Stimulated activated CD4-positive, alpha-beta T cell treated with anti-CD3 and anti-CD28 coated beads, TNF-alpha, amount 100 ng/mL, for 24 hours (primary cell): ENCODE data around the gene AZGP1.
"Not testable (repeated sequence)": the region's sequence is repeated elsewhere in the genome, so short reads cannot be mapped to it uniquely, and the experiment has no call there.

ENCODE experiments used
- DNase-seq, 3 experiments: peaks; one replicate each; pipeline ENCODE4 v3.0.0-alpha.2; 2020; ENCODE audit warnings: low read depth in 3 of 3

Gene AZGP1

DNA sequence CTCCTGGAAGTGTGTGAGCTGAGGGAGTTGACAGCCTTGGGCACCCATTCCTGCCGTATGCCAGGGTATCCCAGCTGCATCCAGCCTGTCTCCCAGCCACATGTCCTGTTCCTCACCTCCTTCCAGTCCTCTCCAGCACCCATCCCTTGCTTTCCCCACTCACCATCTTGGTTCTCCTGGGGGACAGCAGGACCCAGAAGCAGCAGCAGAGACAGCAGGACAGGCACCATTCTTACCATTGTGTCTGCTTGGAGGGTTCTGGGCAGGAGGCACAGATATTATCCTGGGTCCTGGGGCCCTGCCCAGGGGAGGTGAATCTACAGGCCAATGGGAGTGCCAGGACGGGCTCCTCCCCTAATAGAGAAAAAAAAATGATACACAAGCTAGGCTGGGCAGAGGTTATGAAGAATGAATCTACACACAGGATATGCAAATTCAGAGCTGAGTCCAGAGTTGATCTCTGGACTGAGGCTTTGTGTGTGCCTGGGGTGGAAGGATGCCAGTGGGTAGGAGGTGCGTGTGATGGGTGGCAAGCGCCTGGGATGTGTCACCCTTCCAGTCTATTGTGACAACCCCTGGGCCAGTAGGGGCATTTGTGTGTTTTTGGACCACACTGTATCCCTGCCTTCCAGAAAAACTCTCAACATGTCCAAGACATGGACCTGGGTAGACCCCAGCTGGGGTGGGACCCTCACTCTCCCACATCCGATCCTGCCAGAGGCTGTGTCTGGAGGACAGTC is at the start of gene AZGP1:
TSS of gene AZGP1 (minus strand) at position 250 of the 740 bp plus-strand sequence. CDS start at position 239, 11 bp downstream.
- DNase-seq: no peak

DNA sequence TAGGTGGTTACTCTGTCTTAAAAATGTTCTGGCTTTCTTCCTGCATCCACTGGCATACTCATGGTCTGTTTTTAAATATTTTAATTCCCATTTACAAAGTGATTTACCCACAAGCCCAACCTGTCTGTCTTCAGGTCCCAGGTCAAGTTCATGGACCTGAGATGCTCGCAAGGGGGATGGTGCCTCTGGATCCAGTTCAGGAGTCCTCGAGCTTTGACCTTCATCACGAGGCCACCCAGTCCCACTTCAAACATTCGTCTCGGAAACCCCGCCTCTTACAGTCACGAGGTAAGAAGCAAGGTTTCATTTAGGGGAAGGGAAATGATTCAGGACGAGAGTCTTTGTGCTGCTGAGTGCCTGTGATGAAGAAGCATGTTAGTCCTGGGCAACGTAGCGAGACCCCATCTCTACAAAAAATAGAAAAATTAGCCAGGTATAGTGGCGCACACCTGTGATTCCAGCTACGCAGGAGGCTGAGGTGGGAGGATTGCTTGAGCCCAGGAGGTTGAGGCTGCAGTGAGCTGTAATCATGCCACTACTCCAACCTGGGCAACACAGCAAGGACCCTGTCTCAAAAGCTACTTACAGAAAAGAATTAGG is 48.3 kb upstream of the AZGP1 start:
- DNase-seq: no peak

- DNase-seq: no peak
Measured at GRCh38 chr7:100023526-100023925, 47.7 kb upstream of the AZGP1 start.

- no peak for DNase-seq
Measured at GRCh38 chr7:100022621-100023020, 46.8 kb upstream of the AZGP1 start.

GRCh38 chr7:100021297-100021696 is 45.5 kb upstream of the AZGP1 start:
- no peak for DNase-seq

- no peak for DNase-seq
Measured at GRCh38 chr7:100019908-100020307, 44.1 kb upstream of the AZGP1 start.

DNA sequence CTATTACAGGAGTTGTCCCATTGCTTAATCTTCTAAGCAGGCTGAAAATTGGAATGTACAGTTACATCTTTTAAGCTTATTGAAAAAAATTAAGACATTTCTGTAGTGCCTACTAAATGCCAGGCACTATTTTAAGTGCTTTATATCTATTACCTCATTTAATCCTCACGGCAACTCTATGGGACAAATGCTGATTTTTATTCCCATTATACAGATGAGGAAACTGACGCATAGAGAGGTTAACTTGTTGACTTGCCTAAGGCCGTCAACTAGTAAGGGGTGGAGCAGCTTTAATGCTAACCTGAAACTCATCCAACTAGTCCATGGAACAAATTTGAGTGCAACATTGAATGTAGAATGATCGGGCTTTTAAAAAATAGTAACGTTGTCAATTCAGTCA is 42.0 kb upstream of the AZGP1 start:
- no peak for DNase-seq

DNA sequence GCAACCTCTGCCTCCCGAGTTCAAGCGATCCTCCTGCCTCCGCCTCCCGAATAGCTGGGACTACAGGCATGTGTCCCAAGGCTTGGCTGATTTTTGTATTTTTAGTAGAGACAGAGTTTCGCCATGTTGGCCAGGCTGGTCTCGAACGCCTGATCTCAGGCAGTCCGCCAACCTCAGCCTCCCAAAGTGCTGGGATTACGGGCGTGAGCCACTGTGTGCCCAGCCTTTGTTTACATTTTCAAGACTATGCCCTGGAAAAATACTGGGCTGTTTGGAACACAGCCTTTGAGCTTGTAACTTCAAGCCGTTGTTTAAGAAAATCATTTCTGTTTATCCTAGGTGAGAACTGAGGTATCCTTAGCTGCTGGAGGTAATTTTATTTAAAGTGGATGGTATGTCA is 41.5 kb upstream of the AZGP1 start:
- no peak for DNase-seq

DNA sequence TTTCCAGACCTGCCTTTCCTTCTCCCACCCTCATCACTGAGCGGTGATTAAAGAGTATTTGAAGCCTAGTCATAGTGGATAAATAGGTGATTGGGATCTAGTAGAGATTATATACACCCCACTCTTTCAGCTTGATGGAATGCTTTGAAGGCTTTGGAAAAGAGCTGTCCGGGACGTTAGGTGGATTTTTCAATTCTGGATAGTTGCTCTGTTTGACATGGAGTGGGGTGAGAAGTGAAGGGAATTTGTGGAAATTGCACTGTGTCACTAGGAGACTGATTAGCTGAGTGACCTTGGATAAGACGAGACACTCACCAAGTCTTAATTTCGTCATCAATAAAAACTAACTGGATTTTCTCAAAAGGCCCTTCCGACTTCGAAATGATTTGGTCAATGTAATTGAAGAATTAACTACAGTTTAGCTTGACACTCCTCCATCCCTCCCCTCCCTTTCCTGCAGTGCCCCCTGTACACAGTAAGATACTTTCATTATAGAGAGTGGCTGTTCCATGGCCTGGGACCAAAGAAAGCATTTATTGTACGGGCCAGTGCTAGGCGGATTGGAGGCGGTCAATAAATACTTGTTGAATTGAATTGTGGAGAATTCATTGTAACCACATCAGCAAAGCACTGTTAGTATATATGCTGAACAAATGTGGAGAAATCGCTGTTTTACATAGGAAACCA is 40.5 kb upstream of the AZGP1 start:
- no peak for DNase-seq

GRCh38 chr7:100015232-100016214 is 39.7 kb upstream of the AZGP1 start, which contains the start of gene ZKSCAN1:
TSS of gene ZKSCAN1 (plus strand) at chr7:100015596. CDS start at chr7:100023507, 7,911 bp downstream.
- peak; percentile 66 to 81 (median 74) for DNase-seq

DNA sequence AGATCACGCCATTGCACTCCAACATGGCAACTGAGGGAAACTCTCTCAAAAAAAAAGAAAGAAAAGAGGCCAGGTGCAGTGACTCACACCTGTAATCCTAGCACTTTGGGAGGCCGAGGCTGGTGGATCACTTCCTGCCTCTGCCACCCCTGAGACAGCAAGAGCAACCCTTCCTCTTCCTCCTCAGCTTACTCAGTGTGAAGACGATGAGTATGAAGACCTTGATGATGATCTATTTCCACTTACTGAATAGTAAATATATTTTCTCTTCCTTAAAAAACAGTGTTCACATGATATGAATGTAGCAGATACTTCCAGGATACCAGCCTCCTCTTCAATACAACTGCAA is 37.5 kb upstream of the AZGP1 start:
- DNase-seq: peak in 1 of 3 experiments; percentile 40

DNA sequence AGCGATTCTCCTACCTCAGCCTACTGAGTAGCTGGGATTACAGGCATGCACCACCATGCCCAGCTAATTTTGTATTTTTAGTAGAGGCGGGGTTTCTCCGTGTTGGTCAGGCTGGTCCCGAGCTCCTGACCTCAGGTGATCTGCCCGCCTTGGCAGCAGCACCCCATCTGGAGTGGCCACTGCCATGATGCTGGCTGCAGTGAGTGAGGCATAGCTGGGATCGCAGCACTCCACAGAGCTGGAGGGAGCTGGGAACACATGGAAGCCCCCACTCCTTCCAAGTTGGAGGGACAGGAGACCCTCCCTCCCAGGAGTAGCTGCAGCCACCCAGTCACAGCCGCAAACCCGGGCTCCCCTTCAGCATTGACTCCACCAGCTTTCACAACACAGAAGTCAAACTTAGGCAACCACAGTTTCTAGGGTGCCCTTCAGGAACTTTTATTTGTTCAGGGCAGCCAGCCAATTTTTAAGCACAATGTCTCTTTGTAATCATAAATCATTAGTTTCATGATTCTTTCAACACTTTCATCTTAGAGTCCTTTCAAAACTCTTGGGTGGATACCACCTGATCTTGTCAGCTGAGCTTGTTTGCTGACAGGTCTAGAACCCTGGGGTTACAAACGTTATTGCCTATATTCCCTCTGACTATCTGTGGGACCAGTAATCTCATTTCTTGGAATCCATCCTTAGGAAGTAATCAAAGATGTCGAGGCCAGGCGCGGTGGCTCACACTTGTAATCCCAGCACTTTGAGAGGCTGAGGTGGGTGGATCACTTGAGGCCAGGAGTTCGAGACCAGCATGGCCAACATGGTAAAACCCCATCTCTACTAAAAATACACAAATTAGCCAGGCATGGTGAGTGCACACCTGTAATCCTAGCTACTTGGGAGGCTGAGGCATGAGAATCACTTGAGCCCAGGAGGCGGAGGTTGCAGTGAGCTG is 36.8 kb upstream of the AZGP1 start:
- not testable (repeated sequence) for DNase-seq

GRCh38 chr7:100011516-100011915 is 35.7 kb upstream of the AZGP1 start:
- DNase-seq: no peak

DNA sequence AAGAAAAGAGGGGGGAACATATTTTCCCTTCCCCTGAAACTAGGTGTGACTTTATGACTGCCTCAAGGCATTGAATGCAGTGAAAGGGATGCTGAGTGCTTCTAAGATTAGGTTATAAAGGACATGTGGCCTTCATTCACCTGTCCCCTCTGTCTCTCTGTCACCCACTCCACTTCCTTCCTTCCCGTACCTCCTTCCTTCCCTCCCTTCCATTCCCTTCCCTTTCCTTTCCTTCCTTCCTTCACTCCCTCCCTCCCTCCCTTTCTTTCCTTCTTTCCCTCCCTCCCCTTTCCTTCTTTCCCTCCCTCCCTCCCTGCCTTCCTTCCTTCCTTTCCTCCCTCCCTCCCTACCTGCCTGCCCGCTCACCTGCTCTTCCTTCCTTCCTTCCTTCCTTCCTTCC is 35.1 kb upstream of the AZGP1 start:
- DNase-seq: no peak

DNA sequence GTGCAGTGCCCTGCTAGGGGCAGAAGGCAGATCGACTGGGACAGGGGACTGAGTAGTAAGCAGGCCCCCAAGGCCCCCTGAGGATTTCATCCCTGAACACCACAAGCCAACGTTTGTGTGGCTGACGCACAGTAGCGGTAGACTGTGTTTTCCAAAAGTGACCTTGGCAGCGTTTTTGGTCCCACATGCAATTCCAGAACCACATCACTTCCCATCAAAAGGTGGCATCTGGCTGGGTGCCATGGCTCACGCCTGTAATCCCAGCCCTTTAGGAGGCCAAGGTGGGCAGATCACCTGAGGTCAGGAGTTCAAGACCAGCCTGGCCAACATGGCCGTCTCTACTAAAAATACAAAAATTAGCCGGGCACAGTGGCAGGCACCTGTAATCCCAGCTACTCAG is 34.1 kb upstream of the AZGP1 start:
- not testable (repeated sequence) for DNase-seq

GRCh38 chr7:100008525-100008924 is 32.7 kb upstream of the AZGP1 start:
- no peak for DNase-seq

GRCh38 chr7:100007887-100008286 is 32.1 kb upstream of the AZGP1 start:
- DNase-seq: no peak

- DNase-seq: no peak
Measured at GRCh38 chr7:100003711-100004661, 28.2 kb upstream of the AZGP1 start.

DNA sequence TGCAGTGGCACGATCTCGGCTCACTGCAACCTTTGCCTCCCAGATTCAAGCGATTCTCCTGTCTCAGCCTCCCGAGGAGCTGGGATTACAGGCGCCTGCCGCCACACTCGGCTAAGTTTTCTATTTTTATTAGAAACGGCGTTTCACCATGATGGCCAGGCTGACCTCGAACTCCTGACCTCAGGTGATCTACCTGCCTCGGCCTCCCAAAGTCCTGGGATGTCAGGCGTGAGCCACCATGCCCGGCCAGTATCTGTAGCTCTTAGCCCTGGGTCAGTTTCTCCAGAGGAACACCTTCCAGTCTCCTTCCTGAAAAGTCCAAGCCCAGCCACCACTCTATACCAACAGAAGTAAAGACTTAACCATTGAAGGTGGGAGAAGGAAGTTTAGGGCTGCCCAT is 24.4 kb upstream of the AZGP1 start:
- DNase-seq: no peak
